ENCODE results near the gene GJB4. TPM values are rescaled to one million over a fixed set of nuclear protein-coding genes. Genes with fewer than 3 reads are reported as not detected.
"Not testable (repeated sequence)": the region's sequence is repeated elsewhere in the genome, so short reads cannot be mapped to it uniquely, and the experiment has no call there.

GJB4 gene
- total RNA-seq, 1 donor from 2014 or later: not detected

DNA sequence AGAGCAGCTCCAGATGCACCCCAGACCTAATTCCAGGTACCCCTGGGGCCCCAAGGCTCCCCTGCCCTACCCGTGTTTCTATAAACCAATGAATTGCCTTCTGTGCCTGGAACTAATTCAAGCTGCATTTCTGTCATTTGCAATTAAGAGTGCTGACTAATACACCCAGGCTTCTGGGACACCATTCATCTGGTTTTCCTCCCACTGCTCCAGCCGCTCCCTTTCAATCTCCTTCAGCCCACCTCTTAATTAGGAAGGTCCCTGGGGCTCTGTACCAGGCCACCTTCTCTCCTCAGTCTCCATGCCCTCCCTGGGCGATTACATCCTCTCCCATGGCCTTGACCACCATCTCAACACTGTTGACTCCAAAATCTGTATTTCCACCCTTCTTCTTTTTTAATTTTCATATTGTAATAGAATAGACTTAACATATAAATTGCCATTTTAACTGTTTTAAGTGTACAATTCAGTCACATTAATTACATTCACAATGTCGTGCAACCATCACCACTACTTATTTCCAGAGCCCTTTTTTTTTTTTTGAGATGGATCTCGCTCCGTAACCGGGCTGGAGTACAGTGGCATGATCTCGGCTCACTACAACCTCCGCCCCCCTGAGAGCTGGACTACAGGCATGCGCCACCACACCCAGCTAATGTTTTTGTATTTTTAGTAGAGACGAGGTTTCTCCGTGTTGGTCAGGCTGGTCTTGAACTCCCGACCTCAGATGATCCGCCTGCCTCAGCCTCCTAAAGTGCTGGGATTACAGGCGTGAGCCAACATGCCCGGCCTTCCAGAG lies 12.2 kb downstream of the GJB4 start:
- ATAC-seq (ENCODE audit: poor library complexity): no peak
- intact Hi-C loops (cut with DNase I): no loop called here
- no peak for DNase-seq

DNA sequence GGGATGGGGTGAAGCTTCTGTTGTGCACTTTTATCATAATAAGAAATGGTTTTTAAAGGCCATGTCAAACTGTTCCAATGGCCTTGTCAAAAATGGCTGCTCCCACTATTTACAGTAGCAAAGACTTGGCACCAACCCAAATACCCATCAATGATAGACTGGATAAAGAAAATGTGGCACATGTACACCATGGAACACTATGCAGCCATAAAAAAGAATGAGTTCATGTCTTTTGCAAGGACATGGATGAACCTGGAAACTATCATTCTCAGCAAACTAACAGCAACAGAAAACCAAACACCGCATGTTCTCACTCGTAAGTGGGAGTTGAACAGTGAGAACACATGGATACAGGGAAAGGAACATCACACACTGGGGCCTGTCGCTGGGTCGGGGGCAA lies 13.6 kb downstream of the GJB4 start:
- ATAC-seq (ENCODE audit: poor library complexity); intact Hi-C loops (cut with DNase I); DNase-seq: not testable (repeated sequence)

DNA sequence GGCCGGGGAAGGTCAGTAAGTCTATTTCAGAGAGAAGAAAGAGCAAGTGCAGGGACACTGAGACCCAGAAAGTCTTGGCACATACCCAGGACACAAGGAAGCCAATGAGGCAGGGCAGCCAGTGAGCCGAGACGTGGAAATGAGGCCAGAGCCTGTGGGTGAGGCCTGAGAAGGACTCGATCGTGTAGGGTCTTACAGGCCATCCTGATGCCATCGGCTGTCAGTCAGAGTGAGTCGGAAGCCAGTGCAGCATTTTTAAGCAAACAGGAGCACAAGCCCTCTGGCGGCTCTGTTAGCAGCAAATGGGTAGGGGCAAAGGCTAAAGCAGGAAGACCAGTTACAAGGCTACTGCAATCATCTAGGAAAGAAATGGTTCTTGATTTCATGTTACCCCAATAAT lies 15.4 kb downstream of the GJB4 start:
- no peak for DNase-seq
- intact Hi-C loops (cut with DNase I): no loop called here
- no peak for ATAC-seq (ENCODE audit: poor library complexity)

DNA sequence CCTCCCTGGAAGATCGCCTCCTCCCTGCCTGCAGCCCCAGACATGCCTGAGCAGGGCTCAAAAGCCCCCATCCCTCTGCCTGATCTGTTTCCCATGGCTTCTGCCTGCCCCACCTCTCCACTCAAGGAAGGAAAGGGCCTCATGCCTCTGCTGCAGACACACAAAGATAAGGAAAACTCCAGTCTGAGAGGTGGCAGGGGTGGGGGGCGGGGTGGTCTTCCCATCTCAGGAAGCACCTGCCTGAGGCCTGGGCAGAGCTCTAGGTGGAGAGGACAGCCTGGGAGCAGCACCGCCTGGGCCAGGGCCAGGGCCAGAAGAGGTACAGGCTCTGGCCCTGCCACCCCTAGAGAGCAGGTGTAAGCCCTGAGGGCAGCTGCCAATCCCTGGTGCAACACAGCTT lies 17.4 kb downstream of the GJB4 start:
- no peak for ATAC-seq (ENCODE audit: poor library complexity)
- intact Hi-C loops (cut with DNase I): no loop called here
- no peak for DNase-seq

DNA sequence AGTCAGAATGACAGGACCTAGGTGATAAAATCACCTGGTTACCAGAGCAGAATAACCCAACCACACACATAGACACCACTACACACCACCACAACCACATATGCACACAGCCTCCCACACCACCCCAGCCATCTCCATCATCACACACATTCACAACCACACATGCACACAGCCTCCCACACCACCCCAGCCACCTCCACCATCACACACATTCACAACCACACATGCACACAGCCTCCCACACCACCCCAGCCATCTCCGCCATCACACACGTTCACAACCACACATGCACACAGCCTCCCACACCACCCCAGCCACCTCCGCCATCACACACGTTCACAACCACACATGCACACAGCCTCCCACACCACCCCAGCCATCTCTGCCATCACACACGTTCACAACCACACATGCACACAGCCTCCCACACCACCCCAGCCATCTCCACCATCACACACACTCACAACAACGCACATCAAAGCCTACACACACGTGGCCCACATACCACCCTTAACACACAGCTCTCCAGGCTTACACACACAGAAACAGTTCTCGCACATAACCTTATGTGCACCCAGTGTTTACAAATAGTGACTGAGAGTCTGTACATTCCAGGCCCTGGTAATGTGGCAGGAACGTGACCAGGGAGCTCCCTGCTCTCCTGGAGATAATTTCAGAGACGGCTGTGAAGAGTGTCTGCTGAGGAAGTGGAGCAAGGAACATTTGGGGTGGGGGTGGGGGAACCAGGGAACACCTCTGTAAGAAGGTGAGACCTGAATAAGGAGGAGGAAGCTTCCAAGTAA lies 18.2 kb downstream of the GJB4 start:
- intact Hi-C loops (cut with DNase I): no loop called here
- ATAC-seq (ENCODE audit: poor library complexity) (no peak), DNase-seq (no peak)

DNA sequence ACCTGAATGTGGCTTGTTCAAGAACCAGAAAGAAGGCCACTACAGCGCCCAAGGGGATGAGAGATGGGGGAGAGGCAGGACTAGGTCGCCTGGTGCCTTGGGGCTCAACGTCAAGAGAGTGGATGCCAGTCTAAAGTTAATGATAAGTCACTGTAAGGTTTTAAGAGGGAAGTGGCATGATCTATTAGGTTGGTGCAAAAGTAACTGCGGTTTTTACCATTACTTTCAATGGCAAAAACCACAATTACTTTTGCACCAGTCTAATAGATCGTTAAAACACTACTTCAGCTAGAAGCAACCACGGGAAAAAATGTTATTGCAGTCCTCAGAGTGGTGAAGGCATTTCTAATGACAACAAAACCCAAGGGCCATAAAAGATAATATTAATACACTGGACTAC lies 18.8 kb downstream of the GJB4 start:
- ATAC-seq (ENCODE audit: poor library complexity): no peak
- intact Hi-C loops (cut with DNase I): no loop called here
- no peak for DNase-seq

DNA sequence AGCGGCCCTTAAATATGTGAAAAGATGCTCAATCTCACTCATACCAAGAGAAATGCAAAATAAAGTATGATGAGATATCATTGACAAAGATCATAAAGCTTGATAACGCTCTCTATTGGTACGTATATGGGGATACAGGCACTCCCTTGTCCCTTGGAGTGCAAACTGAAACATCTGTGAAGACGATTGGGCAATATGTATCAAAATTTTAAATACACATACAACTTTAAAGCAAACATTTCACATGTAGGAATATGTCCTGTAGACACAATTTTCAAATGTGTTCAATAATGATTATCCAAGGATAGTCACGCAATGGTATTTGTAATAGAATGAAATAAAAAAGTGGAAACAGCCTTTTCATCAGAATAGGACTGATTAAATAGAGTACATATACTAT lies 19.5 kb downstream of the GJB4 start:
- no peak for ATAC-seq (ENCODE audit: poor library complexity)
- no peak for DNase-seq
- intact Hi-C loops (cut with DNase I): no loop called here

DNA sequence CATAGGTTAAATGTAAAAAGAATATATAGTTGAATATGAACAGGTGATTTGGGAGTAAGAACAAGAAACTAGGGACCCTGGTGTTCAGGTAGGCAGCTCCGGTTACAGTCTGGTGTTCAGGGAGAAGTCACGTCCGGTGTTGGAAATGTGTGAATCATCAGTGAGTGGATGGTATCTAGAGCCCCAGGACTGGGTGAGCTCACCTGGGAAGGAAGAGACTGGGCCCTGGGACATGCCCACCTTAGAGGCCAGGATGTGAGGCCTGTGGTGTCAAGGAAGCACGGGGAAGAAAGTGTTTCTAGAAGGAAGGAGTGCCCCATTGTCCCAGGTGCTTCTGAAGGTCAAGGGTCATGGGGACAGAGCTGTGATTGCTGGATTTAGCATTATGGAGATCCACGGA lies 20.0 kb downstream of the GJB4 start:
- ATAC-seq (ENCODE audit: poor library complexity): no peak
- intact Hi-C loops (cut with DNase I): no loop called here
- DNase-seq: no peak

DNA sequence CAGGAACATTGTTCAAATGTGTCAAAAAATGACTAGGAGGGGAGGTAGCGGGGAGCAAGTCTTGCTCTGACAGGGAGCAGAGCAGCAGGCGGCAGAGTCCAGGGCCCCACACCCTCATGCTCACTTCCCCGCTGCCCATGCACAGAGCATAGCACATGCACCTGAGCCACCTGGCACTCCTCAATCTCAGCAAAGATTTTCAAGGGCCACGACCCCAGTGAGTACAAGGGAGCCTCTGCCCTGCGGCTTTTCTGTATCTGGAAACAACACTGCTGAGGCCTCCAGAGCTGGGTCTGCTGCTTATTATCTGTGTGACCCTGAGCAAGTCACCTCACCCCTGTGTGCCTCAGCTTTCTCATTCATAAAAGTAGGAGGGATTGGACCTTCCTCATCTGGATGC lies 20.4 kb downstream of the GJB4 start:
- intact Hi-C loops (cut with DNase I): no loop called here
- DNase-seq (no peak), ATAC-seq (ENCODE audit: poor library complexity) (no peak)

DNA sequence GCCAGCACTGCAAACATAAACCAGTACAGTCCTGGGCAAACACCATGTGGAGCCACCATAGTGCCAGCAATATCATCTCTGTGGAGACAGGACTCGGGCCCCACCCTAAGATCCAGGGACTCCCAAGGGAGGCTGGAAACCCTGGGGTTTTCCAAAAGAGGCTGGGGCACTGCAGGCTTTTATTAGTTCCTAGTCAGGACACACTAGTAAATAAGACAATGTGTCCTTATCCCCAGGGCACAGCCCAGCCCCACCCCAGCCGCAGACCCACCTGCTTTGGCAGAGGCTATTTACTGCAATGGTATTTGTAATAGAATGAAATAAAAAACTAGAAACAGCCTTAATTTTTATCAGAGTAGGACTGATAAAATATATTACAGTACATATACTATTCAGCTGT lies 21.0 kb downstream of the GJB4 start:
- ATAC-seq (ENCODE audit: poor library complexity) (no peak), DNase-seq (no peak)
- intact Hi-C loops (cut with DNase I): no loop called here

DNA sequence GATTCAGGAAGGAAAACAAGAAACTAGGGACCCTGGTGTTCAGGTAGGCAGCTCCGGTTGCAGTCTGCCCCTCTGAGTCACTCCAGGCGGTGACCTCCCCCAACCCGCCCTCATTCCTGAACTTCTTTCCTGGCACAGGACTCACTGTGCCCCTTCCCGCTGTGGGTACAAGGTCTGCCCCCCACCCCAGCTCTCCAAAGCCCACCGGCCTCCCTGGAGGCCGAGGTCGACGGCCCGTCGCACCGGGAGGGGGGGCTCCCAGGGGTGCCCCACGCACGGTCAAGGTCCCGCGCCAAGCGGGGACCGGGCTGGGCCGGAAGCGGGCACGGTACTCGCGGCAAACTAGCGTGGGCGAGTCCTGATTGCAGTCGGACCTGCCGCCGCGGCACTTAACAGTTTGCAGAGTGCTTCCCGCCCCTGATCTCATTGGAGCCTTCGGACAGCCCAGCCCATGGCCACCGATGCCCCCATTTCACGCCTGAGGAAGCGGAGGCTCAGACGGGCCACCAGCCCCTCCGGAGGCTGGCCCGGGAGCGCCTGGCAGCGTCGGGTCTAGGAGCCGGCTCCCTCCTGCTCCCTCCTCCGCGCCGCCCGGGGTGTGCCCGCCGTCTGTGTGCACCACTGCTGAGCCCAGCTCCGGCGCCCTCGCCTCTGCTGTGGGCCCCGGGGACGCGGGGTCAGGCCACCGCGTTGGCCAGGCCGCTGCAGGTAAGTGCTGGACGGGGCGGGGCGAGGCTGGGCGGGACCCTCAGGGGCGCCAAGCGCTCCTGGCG lies 21.7 kb downstream of the GJB4 start, which contains the start of gene GJB3:
Gene GJB3 (plus strand): TSS at position 144 of the 773 bp plus-strand sequence. CDS start 3,549 bp downstream, outside the sequence.
- no peak for ATAC-seq (ENCODE audit: poor library complexity)
- intact Hi-C loops (cut with DNase I): no loop called here
- no peak for DNase-seq

DNA sequence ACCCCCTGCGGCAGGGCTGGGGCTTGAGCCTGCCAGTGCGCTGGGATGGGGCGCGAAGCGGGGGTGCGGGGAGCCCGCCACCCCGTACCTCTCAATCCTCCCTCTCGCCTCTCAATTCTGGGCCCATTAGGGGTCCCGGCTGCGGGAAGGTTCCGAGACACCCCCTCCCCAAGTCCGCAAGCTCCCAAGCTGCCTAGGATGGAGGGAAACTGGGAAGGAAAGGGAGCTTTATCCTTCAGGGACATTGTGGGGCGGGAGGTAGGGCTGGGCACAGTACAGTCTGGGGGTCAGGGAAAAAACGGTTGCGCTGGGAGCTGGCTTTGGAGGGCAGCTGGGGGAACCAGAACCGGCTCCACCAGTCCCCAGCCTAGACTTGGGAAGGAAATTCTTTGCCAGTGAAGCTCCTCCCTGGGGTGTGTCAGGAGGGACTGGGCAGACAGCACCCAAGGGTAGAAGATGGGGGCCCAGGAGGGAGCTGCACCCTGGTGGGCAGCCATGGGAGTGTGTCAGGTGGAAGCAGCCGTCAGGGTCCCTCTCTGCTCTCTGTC lies 22.4 kb downstream of the GJB4 start:
- DNase-seq: no peak
- no peak for ATAC-seq (ENCODE audit: poor library complexity)
- intact Hi-C loops (cut with DNase I): no loop called here

DNA sequence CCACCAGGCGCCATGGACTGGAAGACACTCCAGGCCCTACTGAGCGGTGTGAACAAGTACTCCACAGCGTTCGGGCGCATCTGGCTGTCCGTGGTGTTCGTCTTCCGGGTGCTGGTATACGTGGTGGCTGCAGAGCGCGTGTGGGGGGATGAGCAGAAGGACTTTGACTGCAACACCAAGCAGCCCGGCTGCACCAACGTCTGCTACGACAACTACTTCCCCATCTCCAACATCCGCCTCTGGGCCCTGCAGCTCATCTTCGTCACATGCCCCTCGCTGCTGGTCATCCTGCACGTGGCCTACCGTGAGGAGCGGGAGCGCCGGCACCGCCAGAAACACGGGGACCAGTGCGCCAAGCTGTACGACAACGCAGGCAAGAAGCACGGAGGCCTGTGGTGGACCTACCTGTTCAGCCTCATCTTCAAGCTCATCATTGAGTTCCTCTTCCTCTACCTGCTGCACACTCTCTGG lies 25.2 kb downstream of the GJB4 start:
- ATAC-seq (ENCODE audit: poor library complexity): no peak

DNA sequence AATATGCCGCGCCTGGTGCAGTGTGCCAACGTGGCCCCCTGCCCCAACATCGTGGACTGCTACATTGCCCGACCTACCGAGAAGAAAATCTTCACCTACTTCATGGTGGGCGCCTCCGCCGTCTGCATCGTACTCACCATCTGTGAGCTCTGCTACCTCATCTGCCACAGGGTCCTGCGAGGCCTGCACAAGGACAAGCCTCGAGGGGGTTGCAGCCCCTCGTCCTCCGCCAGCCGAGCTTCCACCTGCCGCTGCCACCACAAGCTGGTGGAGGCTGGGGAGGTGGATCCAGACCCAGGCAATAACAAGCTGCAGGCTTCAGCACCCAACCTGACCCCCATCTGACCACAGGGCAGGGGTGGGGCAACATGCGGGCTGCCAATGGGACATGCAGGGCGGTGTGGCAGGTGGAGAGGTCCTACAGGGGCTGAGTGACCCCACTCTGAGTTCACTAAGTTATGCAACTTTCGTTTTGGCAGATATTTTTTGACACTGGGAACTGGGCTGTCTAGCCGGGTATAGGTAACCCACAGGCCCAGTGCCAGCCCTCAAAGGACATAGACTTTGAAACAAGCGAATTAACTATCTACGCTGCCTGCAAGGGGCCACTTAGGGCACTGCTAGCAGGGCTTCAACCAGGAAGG lies 25.8 kb downstream of the GJB4 start:
- ATAC-seq (ENCODE audit: poor library complexity) (no peak), DNase-seq (no peak)
- intact Hi-C loops (cut with DNase I): loop anchor here (5.0 kb wide), 1 partner anchor 82 kb away; no protein-coding TSS in a partner anchor

More for the DNA sequence above, 25.2 kb downstream of the GJB4 start:
- intact Hi-C loops (cut with DNase I): loop anchor here (5.0 kb wide), 1 partner anchor 83 kb away; no protein-coding TSS in a partner anchor
- no peak for DNase-seq

DNA sequence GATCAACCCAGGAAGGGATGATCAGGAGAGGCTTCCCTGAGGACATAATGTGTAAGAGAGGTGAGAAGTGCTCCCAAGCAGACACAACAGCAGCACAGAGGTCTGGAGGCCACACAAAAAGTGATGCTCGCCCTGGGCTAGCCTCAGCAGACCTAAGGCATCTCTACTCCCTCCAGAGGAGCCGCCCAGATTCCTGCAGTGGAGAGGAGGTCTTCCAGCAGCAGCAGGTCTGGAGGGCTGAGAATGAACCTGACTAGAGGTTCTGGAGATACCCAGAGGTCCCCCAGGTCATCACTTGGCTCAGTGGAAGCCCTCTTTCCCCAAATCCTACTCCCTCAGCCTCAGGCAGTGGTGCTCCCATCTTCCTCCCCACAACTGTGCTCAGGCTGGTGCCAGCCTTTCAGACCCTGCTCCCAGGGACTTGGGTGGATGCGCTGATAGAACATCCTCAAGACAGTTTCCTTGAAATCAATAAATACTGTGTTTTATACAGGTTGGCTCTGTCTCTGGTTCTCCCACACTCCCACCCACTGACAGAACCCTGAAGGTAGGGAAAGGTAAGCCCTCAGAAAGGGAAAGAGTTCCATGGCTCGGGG lies 26.4 kb downstream of the GJB4 start:
- no peak for DNase-seq
- intact Hi-C loops (cut with DNase I): loop anchor here (2.0 to 5.0 kb wide), 2 partner anchors 67 to 81 kb away; no protein-coding TSS in a partner anchor
- ATAC-seq (ENCODE audit: poor library complexity): no peak

DNA sequence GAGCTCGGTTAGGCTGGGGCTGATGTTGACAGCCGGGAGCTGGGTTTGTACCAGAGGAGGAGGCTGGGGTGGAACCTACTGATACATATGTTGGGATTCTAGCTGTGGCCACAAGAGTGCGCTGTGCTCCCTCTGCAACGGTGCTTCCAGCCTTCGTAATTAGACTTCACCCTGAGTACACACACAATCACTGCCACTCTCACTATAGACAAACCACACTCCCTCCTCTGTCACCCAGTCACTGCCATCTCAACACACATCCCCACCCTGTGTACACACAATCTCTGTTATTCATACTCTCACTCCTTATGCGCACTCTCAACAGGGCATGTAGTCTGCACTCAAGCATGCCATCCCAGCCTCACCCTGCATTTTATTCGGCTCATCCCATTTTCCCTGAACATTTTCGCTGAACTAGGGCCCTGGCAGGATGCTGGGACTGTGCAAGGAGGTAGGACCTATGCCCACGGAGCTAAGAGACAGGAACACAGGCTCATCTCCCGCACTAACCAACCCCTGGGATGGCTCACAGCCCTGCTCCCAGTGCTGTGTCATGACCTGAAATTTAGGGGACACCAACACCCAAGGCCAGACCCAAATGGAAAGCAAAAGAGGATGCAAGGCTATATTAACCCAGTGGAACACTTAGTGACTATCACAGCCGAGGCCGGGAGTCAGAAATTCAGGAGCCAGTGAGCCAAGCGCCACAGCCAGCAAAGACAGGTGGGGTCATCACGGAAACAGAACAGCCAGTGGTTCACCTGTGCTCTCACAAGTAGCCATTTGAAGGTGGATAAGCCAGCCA lies 27.2 kb downstream of the GJB4 start:
- ATAC-seq (ENCODE audit: poor library complexity) (peak; percentile 90), DNase-seq (peak; percentile 77)
- intact Hi-C loops (cut with DNase I): loop anchor here (2.0 to 5.0 kb wide), 2 partner anchors 66 to 81 kb away; no protein-coding TSS in a partner anchor

Measured in Right ventricle myocardium superior (tissue), 1 donor.